DOHH2 (cell line): ENCODE data around the gene RNF212.

Source experiments
- H3F3A ChIP-seq: fragments of 200-600 bp; sonication (generic), shearing (Covaris generic); 2 replicates; pipeline ENCODE4 v1.6.0; 2016; ENCODE audit warnings: antibody characterized with exemption, mild to moderate bottlenecking; ENCODE audit not compliant: control insufficient read depth, insufficient read depth
- H3K27ac ChIP-seq: fragments of 200-600 bp; sonication (generic); 2 replicates; pipeline ENCODE4 v1.5.1; 2014; ENCODE audit warnings: low read depth, mild to moderate bottlenecking, low read length, moderate library complexity
- H3K27me3 ChIP-seq: fragments of 200-600 bp; sonication (generic); 2 replicates; pipeline ENCODE4 v1.6.1; 2014; ENCODE audit warnings: mild to moderate bottlenecking, low read length, mixed read lengths; ENCODE audit not compliant: control insufficient read depth
- H3K36me3 ChIP-seq: fragments of 200-600 bp; sonication (generic); 2 replicates; pipeline ENCODE4 v1.6.1; 2014; ENCODE audit warnings: mild to moderate bottlenecking, low read length, moderate library complexity, mixed read lengths; ENCODE audit not compliant: control insufficient read depth
- H3K4me1 ChIP-seq: fragments of 200-600 bp; sonication (generic); 2 replicates; pipeline ENCODE4 v1.6.1; 2014; ENCODE audit warnings: mild to moderate bottlenecking, low read length, mixed read lengths; ENCODE audit not compliant: control insufficient read depth
- H3K4me2 ChIP-seq: fragments of 200-600 bp; sonication (generic); 2 replicates; pipeline ENCODE4 v1.6.0; 2014; ENCODE audit warnings: mild to moderate bottlenecking, low read length, moderate library complexity
- H3K4me3 ChIP-seq: fragments of 200-600 bp; sonication (generic); 2 replicates; pipeline ENCODE4 v1.5.1; 2014; ENCODE audit warnings: mild to moderate bottlenecking, low read length, mixed read lengths
- H3K79me2 ChIP-seq: fragments of 200-600 bp; sonication (generic); 2 replicates; pipeline ENCODE4 v1.6.1; 2014; ENCODE audit warnings: mild to moderate bottlenecking, low read length, mixed read lengths; ENCODE audit not compliant: control insufficient read depth
- H3K9me2 ChIP-seq: fragments of 200-600 bp; sonication (generic); replicated peaks from 2 replicates; pipeline ENCODE4 v1.6.1; 2014; ENCODE audit warnings: mild to moderate bottlenecking, low read length, mixed read lengths; ENCODE audit not compliant: control insufficient read depth
- H3K9me3 ChIP-seq: fragments of 200-600 bp; sonication (generic); 2 replicates; pipeline ENCODE4 v1.6.1; 2014; ENCODE audit warnings: antibody characterized with exemption, low read length, mixed read lengths; ENCODE audit not compliant: control insufficient read depth, insufficient read depth
- H4K20me1 ChIP-seq: fragments of 200-600 bp; sonication (generic); 2 replicates; pipeline ENCODE4 v1.6.0; 2014; ENCODE audit warnings: low read depth, mild to moderate bottlenecking, antibody characterized with exemption, low read length, moderate library complexity; ENCODE audit not compliant: control insufficient read depth, insufficient read depth
- EZH2phosphoT487 ChIP-seq: fragments of 200-600 bp; sonication (generic); IDR thresholded peaks from 2 replicates; pipeline ENCODE4 v1.6.1; 2017; ENCODE audit warnings: borderline replicate concordance, mild to moderate bottlenecking, antibody characterized with exemption, low read length, moderate library complexity, mixed read lengths
- TF ChIP-seq, protein P1 (sequence below): fragments of 200-600 bp; sonication (generic); IDR thresholded peaks from one replicate; pipeline ENCODE4 v1.5.1; 2014; ENCODE audit warnings: antibody characterized with exemption, mild to moderate bottlenecking, low read depth, low read length; ENCODE audit not compliant: poor library complexity, severe bottlenecking

RNF212 gene

DNA sequence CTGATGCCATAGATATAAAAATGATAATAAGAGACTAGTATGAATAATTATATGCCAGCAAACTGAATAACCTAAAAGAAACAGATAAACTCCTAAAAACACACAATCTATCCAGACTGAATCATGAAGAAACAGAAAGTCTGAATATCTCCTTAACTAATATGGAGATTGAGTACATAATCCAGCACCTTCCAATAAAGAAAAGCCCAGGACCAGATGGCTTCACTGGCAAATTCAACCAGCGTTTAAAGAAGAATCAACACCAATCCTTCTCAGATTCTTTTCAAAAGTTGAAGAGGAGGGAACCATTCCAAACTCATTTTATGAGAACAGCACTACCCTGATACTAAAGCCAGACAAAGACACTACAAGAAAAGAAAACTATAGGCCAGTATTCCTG, 26.5 kb upstream of the RNF212 start:
- no peaks in the 10 kb centered on the region for H3K36me3 ChIP-seq
- TF ChIP-seq, protein P1, sequence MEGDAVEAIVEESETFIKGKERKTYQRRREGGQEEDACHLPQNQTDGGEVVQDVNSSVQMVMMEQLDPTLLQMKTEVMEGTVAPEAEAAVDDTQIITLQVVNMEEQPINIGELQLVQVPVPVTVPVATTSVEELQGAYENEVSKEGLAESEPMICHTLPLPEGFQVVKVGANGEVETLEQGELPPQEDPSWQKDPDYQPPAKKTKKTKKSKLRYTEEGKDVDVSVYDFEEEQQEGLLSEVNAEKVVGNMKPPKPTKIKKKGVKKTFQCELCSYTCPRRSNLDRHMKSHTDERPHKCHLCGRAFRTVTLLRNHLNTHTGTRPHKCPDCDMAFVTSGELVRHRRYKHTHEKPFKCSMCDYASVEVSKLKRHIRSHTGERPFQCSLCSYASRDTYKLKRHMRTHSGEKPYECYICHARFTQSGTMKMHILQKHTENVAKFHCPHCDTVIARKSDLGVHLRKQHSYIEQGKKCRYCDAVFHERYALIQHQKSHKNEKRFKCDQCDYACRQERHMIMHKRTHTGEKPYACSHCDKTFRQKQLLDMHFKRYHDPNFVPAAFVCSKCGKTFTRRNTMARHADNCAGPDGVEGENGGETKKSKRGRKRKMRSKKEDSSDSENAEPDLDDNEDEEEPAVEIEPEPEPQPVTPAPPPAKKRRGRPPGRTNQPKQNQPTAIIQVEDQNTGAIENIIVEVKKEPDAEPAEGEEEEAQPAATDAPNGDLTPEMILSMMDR = no peak
- no peak for TF ChIP-seq EZH2phosphoT487
- H3F3A ChIP-seq = no peaks in the 10 kb centered on the region
- no peaks in the 10 kb centered on the region for H4K20me1 ChIP-seq
- no peak overlapping the region for H3K4me2 ChIP-seq
- no peaks in the 10 kb centered on the region for H3K9me3 ChIP-seq
- H3K27ac ChIP-seq = no peak overlapping the region
- no peaks in the 10 kb centered on the region for H3K79me2 ChIP-seq
- H3K4me3 ChIP-seq = no peak overlapping the region
- peaks cover 8% of the 10 kb centered on the region for H3K27me3 ChIP-seq
- no peaks in the 10 kb centered on the region for H3K9me2 ChIP-seq
- H3K4me1 ChIP-seq = peaks cover 7% of the 10 kb centered on the region

DNA sequence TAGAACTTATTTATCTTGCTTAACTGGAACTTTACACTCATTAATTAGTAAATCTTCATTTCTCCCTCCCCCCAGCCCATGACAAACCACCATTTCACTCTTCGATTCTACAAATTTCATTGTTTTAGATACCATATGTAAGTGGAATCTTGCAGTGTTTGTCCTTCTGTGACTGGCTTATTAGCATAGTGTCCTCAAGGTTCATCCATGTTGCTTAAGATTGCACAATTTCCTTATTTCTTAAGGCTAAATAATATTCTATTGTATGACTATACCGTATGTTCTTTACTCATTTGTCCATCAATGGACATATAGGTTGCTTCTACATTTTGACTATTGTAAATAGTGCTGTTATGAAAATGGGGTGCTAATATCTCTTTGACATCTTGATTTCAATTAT, 24.5 kb upstream of the RNF212 start:
- H4K20me1 ChIP-seq = no peaks in the 10 kb centered on the region
- TF ChIP-seq, protein P1 = no peak
- TF ChIP-seq EZH2phosphoT487 = no peak
- H3K9me2 ChIP-seq = no peaks in the 10 kb centered on the region
- H3K9me3 ChIP-seq = no peaks in the 10 kb centered on the region
- H3K27me3 ChIP-seq = peaks cover 8% of the 10 kb centered on the region
- H3F3A ChIP-seq = no peaks in the 10 kb centered on the region
- H3K36me3 ChIP-seq = no peaks in the 10 kb centered on the region
- H3K4me3 ChIP-seq = no peak overlapping the region
- no peak overlapping the region for H3K4me2 ChIP-seq
- no peak overlapping the region for H3K27ac ChIP-seq
- H3K4me1 ChIP-seq = peaks cover 15% of the 10 kb centered on the region
- no peaks in the 10 kb centered on the region for H3K79me2 ChIP-seq

DNA sequence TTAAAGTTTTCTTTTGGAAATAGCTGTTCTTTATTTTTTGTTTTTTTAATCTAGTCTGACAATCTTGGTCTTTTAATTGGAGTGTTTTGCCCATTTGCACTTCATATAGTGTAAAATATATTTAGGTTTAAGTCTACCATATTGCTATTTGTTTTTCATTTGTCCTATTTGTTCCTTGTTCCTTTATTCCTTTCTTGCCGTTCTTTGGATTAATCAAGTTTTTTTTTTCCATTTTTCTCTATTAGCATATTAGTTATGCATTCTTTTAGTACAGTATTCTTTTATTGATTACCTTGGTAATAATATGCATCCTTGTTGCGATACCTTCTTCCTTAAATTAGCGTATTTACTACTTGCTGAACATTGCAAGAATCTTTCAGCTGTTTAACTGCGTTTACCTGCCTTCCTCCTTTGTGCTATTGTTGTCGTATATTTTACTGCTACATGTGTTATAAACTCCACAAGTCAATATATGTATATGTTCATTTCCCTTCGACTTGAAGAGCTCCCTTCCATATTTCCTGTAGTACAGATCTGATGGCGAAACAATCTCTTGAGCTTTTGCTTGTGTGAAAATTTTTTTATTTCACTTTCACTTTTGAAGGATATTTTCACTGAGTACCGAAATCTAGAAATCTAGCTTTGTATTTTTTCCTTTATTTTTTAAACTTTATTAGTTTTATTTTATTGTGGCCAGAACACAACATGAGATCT, 23.9 kb upstream of the RNF212 start:
- Histone ChIP-seq H4K20me1 (no peaks in the 10 kb centered on the region), H3K27ac (no peak overlapping the region), H3F3A (no peaks in the 10 kb centered on the region), H3K79me2 (no peaks in the 10 kb centered on the region), H3K4me3 (no peak overlapping the region), H3K36me3 (no peaks in the 10 kb centered on the region), H3K4me1 (peaks cover 15% of the 10 kb centered on the region), H3K4me2 (no peak overlapping the region), H3K27me3 (peaks cover 5% of the 10 kb centered on the region), H3K9me2 (no peaks in the 10 kb centered on the region), H3K9me3 (no peaks in the 10 kb centered on the region)
- TF ChIP-seq, protein P1 = no peak
- TF ChIP-seq EZH2phosphoT487 = no peak
